Liver (tissue), 3 donors: ENCODE data around the gene TPK1.

Experiments used
- RXRA ChIP-seq, 2 donors: IDR thresholded peaks; 2 replicates each; pipeline ENCODE4 v1.6.1; 2017 to 2018; ENCODE audit warnings: antibody characterized with exemption in 2 of 2, mild to moderate bottlenecking in 1 of 2
- YY1 ChIP-seq: IDR thresholded peaks from 2 replicates; pipeline ENCODE4 v1.6.1; 2016; ENCODE audit warnings: antibody characterized with exemption, mild to moderate bottlenecking
- TF ChIP-seq, protein P1 (sequence below): fragments of 150-350 bp; IDR thresholded peaks from 2 replicates; pipeline ENCODE4 v1.5.1; 2017; ENCODE audit warnings: improper control_type of control experiment, low read depth, low read length; ENCODE audit not compliant: missing input control
- donor health status: healthy.
- donor health status: healthy.

DNA sequence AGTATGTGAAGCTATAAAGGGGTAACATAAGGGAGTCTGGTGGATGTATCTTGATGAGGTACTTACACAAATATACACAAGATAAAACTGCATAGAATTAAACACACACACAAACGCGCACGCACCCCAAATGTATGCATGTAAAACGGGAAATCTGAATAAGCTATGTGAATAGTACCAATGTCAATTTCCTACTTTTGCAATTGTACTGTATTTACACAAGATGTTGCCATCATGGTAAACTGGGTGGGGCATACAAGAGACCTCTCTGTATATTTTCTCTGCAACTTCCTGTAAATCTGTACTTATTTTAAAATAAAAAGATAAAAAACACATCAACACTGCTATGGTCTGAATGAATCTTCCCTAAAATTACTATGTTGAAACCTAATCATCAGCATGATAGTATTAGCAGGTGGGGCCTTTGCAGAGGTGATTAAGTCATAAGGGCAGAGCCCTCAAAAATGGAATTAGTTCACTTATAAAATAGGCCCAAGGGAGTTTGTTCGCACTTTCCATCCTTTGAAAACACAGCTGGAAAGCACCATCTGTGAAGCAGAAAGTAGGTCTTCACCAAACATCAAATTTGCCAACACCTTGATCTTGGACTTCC lies 30.1 kb downstream of the TPK1 start:
- TF ChIP-seq, protein P1, sequence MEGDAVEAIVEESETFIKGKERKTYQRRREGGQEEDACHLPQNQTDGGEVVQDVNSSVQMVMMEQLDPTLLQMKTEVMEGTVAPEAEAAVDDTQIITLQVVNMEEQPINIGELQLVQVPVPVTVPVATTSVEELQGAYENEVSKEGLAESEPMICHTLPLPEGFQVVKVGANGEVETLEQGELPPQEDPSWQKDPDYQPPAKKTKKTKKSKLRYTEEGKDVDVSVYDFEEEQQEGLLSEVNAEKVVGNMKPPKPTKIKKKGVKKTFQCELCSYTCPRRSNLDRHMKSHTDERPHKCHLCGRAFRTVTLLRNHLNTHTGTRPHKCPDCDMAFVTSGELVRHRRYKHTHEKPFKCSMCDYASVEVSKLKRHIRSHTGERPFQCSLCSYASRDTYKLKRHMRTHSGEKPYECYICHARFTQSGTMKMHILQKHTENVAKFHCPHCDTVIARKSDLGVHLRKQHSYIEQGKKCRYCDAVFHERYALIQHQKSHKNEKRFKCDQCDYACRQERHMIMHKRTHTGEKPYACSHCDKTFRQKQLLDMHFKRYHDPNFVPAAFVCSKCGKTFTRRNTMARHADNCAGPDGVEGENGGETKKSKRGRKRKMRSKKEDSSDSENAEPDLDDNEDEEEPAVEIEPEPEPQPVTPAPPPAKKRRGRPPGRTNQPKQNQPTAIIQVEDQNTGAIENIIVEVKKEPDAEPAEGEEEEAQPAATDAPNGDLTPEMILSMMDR = no peak
- no peak for TF ChIP-seq YY1
- no peak for TF ChIP-seq RXRA (IDR thresholded peaks at IDR 0.05)
